NCI-H526 (cell line): ENCODE measurements around the gene CLMP.
"Not testable (repeated sequence)": the region's sequence is repeated elsewhere in the genome, so short reads cannot be mapped to it uniquely, and the experiment has no call there.

Source experiments
- DNase-seq, 2 experiments: peaks; one replicate each; lab custom pipeline; 2025; lab: John Stamatoyannopoulos, UW

The CLMP gene

DNA sequence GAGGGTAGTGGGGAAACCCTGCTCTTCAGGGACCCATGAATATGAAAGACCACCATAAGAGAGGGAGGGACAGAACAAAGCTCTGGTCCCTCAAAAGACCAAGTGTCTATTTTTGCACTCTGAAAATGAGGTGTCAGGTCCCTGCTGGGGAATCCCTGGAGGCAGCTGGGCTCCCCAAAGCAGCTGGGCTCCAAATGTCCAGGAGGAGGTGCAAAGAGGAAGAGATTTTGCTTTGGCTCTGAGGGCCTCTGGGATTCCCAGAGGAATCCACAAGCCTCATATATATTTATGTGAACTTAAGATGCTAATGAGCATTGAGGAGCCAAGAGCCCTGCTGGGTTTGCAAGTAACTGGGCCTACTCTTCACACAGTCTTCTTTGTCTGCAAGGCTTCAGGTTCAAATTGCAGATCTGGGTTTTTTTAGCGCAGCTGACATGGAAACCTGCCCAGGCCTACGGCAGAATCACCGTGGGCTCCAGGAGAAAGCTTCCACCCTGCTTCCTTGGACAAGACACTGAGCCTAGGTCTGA, 26.0 kb downstream of the CLMP start:
- DNase-seq = no peak

DNA sequence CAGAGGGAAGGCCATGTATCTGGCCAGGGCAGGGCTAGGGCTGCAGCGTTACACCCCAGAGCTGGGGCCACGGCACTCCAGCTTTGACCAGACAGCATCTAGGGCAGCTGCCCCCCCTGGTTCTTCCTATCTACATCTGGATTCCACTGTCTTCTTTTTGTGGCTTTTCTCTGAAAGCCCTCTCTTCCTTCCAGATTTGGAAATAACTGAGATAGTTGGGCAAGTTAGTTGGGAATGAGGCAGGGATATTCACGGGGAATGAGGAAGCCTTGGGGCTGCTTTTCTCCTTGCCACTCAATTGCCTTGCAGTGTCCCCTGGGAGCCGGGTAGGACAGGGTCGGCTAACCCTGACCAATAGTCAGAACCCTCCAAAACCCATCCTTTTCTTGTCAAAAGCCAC, 26.8 kb downstream of the CLMP start:
- DNase-seq = no peak

DNA sequence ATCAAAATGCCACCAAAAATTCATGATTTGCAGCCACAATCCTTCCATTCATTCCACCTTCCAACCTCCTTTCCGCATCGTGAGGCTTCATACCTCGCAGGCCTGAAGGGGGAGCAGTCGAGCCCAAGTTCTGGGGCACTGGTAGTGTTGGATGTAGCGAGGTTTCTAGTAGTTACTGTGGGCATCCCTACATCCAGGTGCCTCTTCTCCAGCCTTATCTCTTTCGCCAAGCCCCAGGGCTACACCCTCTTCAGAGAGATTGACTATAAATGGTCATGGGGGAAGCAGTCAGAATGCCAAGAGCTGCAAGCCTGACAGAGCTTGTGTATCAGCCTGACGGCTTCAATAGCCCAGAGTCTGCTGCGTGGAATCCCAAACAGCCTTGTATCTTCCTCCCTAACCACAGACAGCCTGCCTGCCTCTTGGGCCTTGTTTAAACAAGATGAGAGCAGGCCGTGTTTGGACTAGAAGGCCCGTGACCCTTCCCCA, 28.9 kb downstream of the CLMP start:
- peak; percentile 29 to 77 for DNase-seq

DNA sequence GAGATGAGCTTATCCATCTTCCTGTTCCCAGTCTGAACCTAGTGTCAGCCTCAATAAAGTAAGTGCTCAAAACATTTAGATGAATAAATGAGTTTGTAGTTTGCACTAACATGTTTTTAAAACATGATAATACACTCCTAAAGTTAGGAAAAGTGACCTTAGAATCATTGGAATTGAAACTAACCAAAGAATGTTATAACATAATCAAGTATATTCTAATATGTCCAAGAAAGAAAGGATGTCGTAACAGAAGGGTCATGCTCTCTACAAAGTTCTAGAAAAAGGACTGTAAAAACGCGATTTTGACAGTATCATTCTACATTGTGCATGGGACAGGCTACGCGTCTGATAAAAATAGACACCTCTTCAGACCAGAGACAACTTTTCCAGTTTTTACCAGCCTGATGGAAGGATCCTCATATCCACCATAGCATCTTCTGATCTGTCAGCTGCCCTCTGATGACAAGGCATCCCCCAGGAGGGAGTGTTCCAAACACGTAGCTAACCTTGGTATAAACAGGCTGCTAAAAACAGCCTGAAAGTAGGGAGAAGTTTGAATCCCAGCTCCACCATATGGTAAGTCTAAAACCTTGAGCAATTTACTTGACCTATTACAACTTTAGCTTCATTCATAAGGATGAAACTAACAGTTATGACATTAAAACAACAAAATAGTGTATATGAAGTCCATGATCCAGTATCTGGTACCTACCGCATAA, 30.2 kb downstream of the CLMP start:
- no peak for DNase-seq

DNA sequence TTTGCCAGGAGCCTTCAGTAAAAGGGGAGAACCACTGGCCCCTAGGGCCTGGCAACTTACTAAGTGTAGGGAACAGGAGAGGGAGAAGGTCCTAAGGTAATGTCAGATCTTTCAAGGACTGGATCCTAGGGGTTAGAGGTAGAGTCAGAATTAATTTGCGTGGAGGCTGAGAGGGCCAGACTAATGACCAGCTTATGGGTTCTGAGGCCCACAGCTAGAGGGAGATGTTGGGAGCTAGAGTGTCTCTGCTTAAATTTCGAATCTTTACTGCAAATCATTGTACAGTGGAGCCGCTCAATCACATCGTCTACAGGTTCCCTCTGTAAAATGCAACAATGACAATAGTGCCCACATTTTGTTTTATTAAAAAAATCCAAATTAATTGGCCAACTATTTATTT, 31.4 kb downstream of the CLMP start:
- no peak for DNase-seq

DNA sequence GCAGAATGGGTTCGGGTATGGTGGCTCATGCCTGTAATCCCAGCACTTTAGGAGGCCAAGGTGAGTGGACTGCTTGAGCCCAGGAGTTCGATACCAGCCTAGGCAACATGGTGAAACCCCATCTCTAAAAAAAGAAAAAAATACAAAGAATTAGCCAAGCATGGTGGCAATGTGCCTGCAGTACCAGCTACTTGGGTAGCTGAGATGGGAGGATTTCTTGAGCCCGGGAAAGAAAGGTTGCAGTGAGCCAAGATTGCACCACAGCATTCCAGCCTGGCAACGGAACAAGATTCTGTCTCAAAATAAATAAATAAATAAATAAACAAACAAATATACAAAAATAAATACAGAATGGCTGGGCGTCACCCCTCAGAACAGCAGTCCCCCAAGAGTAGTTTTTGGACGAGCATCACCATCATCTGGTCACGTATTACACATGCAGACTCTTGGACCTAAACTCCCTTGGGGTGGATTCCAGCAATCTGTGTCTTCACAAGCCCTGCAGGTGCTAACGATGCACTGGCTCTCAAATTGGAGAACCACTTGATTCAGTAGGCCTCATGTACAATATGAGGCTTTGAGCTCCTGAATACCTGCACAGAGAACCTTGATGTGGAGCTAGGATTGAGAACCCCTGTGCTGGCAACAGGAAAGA, 33.5 kb downstream of the CLMP start:
- no peak for DNase-seq

DNA sequence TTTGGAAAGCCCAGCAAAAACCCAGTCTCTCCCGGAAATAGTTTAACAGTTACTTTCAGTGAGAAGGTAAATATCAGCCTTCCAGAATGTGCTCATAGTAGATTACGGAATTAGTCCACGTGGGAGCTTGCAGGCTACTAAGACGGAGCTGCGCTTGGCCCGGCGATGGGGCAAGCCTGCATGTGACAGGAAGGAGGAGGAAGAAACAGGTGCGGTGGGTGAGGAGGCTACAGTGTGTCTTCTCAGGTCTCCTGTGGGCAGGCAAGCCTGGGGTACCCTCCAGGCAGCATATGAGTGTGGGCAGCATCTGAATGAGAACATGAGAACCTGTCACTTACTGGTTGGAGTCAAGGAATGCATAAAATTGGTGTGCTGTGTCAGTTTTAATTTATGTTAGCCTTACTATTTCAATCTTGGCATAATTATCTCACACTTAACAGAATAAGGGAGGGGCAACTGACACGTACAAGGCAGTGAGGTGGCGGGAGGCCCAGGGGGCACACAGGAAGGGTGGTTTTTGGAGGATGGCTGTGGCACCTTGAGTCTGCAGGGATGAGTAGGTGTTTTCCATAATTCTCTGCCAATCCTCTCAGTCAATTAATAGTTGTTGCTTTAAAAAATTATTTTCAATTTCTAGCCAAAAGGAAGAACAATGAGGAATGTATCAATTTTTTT, 35.7 kb downstream of the CLMP start:
- no peak for DNase-seq

DNA sequence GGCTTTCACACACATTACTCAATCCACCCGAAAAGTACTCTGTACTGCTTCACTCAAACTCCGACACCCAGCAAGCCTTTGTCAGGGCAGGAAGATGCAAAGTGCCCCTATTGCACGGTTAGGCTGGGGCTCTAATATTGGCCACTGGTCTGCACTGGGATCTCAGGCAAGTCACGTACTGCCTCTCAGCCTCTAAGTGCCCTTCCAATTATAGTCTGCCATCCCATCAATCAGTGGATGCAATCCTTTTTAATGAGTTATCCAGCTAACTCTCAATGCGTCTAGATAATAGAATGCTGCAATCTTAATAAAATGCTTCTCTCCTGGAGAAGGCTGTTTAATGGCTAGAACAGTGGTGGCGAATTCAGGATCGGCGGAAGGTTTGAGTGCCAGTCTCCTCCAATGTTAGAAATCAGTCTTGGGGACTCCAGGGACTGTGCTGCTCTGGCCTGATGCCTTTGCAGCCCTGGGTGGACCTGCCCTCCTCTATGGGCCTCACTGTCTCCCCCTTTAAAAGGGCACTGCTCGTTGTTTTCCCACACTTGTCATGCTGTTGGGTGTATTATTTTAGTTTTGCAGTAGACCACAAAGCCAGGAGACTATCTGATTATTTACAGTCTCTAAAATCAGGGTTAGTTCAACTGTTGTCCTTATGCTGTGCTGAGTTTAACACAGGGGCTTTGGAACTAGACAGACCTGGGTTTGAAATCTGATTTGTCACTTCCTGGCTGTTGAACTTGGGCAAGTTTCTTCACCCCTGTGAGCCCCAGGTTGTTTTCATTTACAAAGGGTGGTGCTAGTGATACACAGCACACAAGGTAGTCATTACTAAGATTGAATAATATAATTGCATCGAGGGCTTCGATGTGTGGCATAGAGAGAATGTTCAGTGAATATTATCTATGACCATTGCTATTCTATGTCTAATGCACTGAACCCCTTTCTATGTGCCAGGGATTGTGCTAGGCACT, 36.7 kb downstream of the CLMP start:
- DNase-seq = no peak

DNA sequence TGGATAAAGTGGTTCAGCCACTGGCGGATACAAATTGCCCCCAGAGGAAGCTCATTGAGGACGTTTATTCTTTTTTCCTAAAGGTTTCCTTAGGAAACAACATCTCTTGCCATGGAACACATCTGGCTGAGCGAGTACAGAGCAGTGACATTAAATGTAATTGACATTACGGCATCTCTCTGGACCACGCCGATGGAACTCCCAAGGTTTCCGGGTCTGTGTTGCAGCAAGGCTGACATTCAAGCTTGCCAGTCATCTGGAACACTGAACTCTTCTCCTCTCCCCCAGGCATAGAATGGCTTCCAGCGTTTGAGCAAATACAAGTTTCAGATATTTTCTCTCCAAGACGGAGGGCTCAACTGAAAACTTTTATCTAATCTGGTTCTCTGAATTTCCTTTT, 42.1 kb downstream of the CLMP start:
- DNase-seq = no peak

DNA sequence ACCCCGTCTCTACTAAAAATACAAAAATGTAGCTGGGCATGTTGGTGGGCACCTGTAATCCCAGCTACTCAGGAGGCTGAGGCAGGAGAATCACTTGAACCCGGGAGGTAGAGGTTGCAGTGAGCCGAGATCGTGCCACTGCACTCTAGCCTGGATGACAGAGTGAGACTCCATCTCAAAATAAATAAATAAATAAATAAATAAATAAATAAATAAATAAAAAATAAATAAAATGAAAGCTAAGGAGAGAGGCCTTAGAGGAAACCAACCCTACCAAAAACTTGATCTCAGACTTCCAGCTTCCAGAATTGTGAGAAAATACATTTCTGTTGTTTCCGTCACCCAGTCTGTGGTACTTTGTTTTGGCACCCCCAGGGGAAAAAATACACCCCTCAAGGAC, 42.7 kb downstream of the CLMP start:
- DNase-seq = not testable (repeated sequence)

DNA sequence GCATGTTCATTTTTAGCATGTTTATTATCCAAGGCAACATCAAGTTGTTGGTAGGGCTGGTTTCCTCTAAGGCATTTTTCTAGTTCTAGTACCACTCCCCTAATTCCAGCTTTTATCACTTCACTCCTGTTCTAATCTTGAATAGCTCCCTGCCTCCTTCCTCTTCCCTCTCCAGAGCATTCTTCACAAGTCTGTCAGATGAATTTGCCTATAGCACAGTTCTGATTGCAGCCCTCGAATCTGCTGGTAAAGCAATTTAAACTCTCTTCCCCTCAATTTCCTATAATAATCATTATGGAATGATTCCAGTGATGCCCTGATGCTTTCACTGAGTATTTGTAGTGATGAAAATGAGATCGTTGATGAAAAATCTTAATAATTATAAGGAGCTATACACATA, 43.3 kb downstream of the CLMP start:
- no peak for DNase-seq

DNA sequence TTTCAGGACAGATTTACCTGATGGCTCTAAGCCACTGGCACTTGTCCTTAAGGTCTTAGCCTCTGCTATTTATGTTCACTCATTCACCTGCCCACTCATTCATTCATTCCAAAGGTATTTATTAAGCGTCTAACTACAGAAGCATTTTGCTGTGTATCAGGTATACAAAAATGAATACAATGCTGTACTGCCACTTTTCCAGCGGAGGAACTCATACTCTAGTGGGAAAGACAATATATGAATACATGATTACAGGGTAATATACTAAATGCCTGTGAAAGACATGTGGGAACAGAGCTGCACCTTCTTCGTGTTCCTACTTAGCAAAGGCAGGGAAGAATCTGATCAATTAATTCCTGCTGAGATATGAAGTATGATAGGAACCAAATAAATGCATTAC, 43.7 kb downstream of the CLMP start:
- DNase-seq = no peak

DNA sequence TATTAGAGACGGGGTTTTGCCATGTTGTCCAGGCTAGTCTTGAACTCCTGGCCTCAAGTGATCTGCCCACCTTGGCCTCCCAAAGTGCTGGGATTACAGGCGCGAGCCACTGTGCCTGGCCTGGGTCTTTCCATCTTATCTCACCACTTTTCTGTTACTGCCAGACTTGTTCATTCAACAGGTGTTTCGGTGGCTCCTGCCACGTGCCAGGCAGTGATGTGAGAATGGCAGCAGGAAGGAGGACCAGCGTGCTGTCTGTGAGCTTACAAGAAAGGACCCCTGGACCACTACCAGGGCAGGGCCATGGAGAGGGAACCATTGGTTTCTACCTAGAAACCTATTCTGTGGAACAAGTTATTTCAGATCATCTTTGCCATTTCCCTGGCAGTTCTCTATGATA, 44.2 kb downstream of the CLMP start:
- no peak for DNase-seq

DNA sequence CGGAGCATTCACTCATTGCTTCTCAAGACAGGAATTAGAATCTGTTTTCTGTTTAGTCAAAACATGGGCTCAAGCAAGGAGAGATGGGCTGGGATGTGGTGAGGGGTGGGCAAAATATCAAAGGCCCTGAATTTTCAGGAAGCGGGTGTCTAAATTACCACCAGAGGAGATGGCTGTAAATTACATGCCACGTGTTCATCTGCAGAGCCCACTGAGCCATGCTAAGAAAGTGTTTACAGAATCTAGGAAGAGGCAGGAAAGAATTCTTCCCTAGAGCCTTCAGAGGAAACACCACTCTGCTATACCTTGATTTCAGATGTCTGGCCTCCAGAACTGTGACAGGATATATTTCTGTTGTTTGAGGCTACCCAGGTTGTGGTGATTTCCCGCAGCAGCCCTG, 46.1 kb downstream of the CLMP start:
- no peak for DNase-seq

DNA sequence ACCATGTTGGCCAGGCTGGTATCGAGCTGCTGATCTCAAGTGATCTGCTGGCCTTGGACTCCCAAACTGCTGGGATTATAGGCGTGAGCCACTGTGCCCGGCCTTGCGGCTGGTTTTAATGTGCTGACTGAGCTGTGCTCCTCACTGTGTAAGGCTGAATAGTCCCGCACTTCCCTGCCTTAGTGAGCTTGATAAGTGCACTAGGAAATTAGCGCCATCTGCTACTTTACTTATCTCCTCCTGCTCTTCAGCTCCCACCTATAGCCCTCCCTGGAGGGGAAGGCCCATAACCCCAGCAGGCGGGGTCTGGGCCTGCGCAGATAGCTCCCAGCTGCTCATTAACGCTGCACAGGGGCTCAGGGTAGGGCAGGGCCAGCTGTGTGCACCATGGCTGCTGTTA, 49.4 kb downstream of the CLMP start:
- no peak for DNase-seq

DNA sequence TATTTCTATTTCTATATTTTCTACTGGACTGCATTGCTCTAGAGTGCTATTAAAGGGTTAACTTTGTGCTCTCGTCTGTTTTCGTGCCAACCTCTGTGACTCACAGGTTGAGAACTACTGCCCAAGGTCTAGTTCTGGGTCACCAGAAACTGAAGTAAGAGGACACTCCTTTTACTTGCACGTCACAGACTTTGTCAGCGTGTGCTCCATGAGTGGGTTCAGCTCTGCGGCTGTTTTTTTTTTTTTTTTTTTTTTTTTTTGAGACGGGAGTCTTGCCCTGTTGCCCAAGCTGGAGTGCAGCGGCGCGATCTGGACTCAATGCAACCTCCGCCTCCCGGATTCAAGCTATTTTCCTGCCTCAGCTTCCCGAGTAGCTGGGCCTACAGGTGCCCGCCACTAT, 49.8 kb downstream of the CLMP start:
- DNase-seq = no peak

DNA sequence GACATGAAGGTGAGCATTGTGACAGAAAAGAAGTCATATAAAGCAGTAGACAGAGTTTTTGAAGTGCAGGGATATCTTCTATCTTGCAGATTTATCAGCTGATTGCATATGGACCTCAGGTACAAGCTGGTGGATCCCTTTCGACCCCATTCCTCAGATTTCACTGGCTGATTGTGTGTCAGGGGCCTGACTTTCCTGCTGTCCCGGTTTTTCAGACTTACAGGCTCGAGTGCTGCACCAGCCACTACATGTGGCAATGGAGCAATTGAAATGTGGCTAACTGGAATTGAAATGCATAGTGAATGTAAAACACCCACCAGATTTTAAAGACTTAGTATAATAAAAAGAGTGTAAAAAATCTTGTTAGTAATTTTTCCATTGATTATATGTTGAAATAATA, 50.3 kb downstream of the CLMP start:
- DNase-seq = no peak

DNA sequence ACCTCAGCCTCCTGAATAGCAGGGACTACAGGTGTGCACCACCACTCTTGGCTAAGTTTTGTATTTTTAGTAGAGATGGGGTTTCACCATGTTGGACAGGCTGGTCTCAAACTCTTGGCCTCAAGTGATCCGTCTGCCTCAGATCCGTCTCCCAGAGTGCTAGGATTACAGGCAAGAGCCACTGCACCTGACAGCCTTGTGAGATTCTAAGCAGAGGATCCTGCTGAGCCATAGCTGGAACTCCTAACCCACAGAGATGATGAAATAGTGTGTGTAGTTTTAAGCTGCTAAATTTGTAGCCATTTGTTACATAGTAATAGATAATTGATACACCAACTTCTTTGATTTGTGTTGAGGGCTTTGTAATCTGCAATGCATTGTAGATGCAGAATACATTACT, 51.1 kb downstream of the CLMP start:
- DNase-seq = no peak

DNA sequence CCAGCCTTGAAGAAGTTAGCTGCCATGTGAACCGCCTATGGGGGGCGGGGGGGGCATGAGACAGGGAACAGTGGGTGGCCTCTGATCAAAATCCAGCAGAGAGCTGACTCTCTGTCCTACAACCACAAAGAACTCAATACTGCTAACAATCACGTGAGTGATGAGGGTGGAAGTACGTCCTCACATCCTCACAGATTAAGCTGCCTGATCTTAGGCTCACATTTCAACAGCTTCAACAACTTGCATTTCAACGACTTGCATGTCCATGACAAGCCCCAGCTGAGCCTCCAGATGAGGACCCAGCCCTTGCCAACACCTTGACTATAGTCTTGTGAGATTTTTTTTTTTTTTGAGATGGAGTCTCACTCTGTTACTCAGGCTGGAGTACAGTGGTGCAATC, 51.6 kb downstream of the CLMP start:
- no peak for DNase-seq

DNA sequence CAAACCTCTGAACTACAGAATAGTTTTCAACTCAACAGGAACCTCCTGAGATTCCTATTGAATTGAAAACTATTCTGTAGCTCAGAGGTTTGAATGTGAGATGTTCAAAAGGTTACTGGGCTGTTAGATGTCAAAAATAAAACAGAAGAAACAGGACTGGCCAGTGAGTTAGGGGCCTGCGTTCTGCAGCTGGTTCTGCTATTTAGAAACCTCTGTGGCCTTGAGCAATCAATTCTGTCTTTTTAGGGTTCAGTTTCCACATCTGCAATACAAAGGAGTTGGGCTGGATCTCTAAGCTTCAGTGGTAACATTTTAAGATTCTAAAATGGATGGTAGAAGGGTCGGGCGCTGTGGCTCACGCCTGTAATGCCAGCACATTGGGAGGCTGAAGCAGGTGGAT, 55.8 kb downstream of the CLMP start:
- DNase-seq = no peak

DNA sequence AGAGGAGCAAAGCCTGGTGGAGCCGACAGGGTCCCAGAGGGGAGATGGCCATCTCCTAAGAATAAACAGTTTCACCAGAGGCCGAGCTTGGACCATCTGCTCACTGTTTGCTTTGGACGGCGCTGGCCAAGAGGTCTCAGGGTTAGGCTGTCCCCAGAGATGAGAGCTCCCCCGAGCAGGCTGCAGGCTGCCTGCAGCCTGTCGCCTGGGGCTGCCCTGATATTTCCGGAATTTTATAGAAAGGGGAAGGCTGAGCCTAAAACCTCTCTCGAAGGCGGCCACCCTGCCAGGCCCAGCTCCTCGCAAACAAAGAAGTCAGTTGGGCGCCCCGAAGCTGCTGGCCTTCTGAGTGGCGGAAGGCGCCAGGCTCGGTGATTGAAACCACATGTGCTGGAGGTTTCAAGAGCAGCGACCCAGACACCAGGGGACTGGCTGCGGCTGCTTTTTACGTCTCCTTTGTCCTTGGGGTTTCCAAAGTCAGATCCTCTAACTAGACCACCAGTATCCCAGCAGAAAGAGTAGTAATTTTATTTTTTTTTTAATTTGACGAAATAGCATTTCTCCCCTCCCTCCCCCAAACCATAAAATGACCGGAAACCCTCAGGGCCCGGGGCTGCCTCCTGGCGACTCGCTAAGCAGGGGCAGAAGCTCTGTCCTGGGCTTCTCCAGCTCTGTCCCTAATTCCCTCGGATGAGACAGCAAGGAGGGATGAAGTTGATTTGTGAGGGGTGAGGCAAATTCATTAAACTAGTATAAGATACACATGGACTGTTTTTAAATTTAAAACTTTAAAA, 57.4 kb downstream of the CLMP start:
- DNase-seq = no peak
